K562 (cell line): ENCODE measurements around the gene CDH3. TPM values are rescaled to one million over a fixed set of nuclear protein-coding genes. Genes with fewer than 3 reads are reported as not detected.

Experiments used
- ATAC-seq: fragments of 200-7000 bp; cut with Tn5 transposase; 3 replicates; pipeline ENCODE4 v1.9.1; 2020; ENCODE audit warnings: moderate library complexity
- Bru-seq: library from RNA; stranded (reverse); fragments of 400-500 nt; gene quantifications from one replicate; lab custom pipeline; 2021; lab: Mats Ljungman, UMichigan
- BruChase-seq, 2 experiments: library from RNA; stranded (reverse); fragments of 400-500 nt; gene quantifications; one replicate each; lab custom pipeline; 2021; lab: Mats Ljungman, UMichigan
- BruUV-seq: library from RNA; stranded (reverse); fragments of 400-500 nt; replicated peaks from 2 replicates; lab custom pipeline; 2021; lab: Mats Ljungman, UMichigan
- CTCF ChIA-PET: fragments of 300-600 bp; formaldehyde crosslinking; extraction: SDS; loops from one replicate; lab custom pipeline; 2021; ENCODE audit warnings: low intra/inter-chr PET ratio; lab: Yijun Ruan, JAX
- POLR2A ChIA-PET: fragments of 300-600, 350-650 bp; sonication (Branson Sonifier 250); formaldehyde crosslinking; extraction: SDS; loops from one replicate; lab custom pipeline; 2021; ENCODE audit warnings: antibody characterized with exemption, inconsistent platforms; lab: Yijun Ruan, JAX
- DNase-seq, 4 experiments: peaks; one replicate each; pipeline versions ENCODE4 v3.0.0 to v3.0.0-alpha.2; 2011 to 2018; ENCODE audit warnings: low spot score in 3 of 4, mixed read lengths in 3 of 4; ENCODE audit errors: extremely low read depth in 1 of 4
- FAIRE-seq: peaks from 2 replicates; lab custom pipeline; 2011; peaks lifted over from hg19 to GRCh38; lab: Jason Lieb, UNC
- H2AFZ ChIP-seq: 2 replicates; pipeline ENCODE4 v1.6.0; 2011; ENCODE audit warnings: low read depth, low read length, control low read depth, inconsistent platforms
- H3K27ac ChIP-seq: fragments of 200-600 bp; 3 replicates; pipeline ENCODE4 v1.8.0; 2011; ENCODE audit warnings: low read depth, mild to moderate bottlenecking, control low read depth, inconsistent platforms, low read length, moderate library complexity, mixed read lengths; ENCODE audit errors: extremely low read depth
- H3K27me3 ChIP-seq, 2 experiments: fragments of 300-600 bp in 1 of 2; 2 replicates in 1 of 2; 3 replicates in 1 of 2; pipeline versions ENCODE4 v1.6.0 to v1.8.0; 2011; ENCODE audit warnings: inconsistent platforms in 2 of 2, low read length in 2 of 2, mild to moderate bottlenecking in 1 of 2, mixed read lengths in 1 of 2, moderate library complexity in 1 of 2; ENCODE audit not compliant: control insufficient read depth in 2 of 2, insufficient read depth in 2 of 2
- H3K36me3 ChIP-seq: fragments of 300-600 bp; 3 replicates; pipeline ENCODE4 v1.8.0; 2011; ENCODE audit warnings: mild to moderate bottlenecking, low read length, inconsistent platforms; ENCODE audit not compliant: control insufficient read depth, insufficient read depth
- H3K4me1 ChIP-seq, 2 experiments: fragments of 200-600 bp in 1 of 2; replicated peaks in 1 of 2; 2 replicates in 1 of 2; 3 replicates in 1 of 2; pipeline versions ENCODE4 v1.5.1 to v1.8.0; 2011; ENCODE audit warnings: inconsistent platforms in 2 of 2, low read length in 2 of 2, mild to moderate bottlenecking in 1 of 2, mixed read lengths in 1 of 2, moderate library complexity in 1 of 2; ENCODE audit not compliant: control insufficient read depth in 2 of 2, insufficient read depth in 2 of 2
- H3K4me2 ChIP-seq: 2 replicates; pipeline ENCODE4 v1.6.1; 2011; ENCODE audit warnings: low read length, control low read depth, inconsistent platforms, mixed read lengths; ENCODE audit not compliant: insufficient read depth
- H3K4me3 ChIP-seq: fragments of 200-600 bp; sonication (generic), shearing (Covaris generic); 2 replicates; pipeline ENCODE4 v1.5.1; 2016; ENCODE audit warnings: control low read depth, inconsistent platforms
- H3K79me2 ChIP-seq: fragments of 200-600 bp; 3 replicates; pipeline ENCODE4 v1.8.0; 2011; ENCODE audit warnings: low read length, inconsistent platforms; ENCODE audit not compliant: control insufficient read depth, insufficient read depth
- H3K9ac ChIP-seq, 2 experiments: 2 replicates each; pipeline versions ENCODE4 v1.6.0 to v1.6.1; 2011; ENCODE audit warnings: low read depth in 2 of 2, low read length in 2 of 2, control low read depth in 1 of 2, inconsistent platforms in 1 of 2, mild to moderate bottlenecking in 1 of 2, mixed read lengths in 1 of 2; ENCODE audit not compliant: insufficient read depth in 1 of 2
- H3K9me1 ChIP-seq: one replicate; pipeline ENCODE4 v1.6.0; 2011; ENCODE audit warnings: inconsistent platforms, mild to moderate bottlenecking, low read length, moderate library complexity; ENCODE audit not compliant: control insufficient read depth, insufficient read depth
- H3K9me3 ChIP-seq: replicated peaks from 2 replicates; pipeline ENCODE4 v1.5.1; 2011; ENCODE audit warnings: low read depth, low read length, inconsistent platforms; ENCODE audit not compliant: control insufficient read depth, insufficient read depth
- H4K20me1 ChIP-seq: replicated peaks from 2 replicates; pipeline ENCODE4 v1.6.1; 2011; ENCODE audit warnings: low read length, inconsistent platforms, mixed read lengths; ENCODE audit not compliant: control insufficient read depth, insufficient read depth
- NFYB ChIP-seq: IDR thresholded peaks from 2 replicates; pipeline ENCODE4 v1.6.1; 2011; ENCODE audit warnings: mild to moderate bottlenecking, moderate library complexity; ENCODE audit not compliant: insufficient read length; ENCODE audit errors: extremely low read depth
- SIN3A ChIP-seq, 2 experiments: fragments of 150-350 bp in 1 of 2; IDR thresholded peaks; 2 replicates each; pipeline ENCODE4 v1.6.1; 2011 to 2016; ENCODE audit warnings: borderline replicate concordance in 2 of 2, low read depth in 2 of 2, low read length in 2 of 2, mild to moderate bottlenecking in 2 of 2, moderate library complexity in 2 of 2; ENCODE audit not compliant: control insufficient read depth in 1 of 2
- ZNF174 ChIP-seq: fragments of 250-450 bp; sonication (Bioruptor Pico); IDR thresholded peaks from 2 replicates; pipeline ENCODE4 v1.4.0; 2020; ENCODE audit warnings: mild to moderate bottlenecking
- WGBS: fragments of 100-300 bp; shearing (Covaris generic); methylation state at CpG from one replicate; pipeline ENCODE4 v1.1.6; 2016; ENCODE audit warnings: low coverage, mixed read lengths; ENCODE audit not compliant: insufficient coverage; ENCODE audit errors: missing lambda C conversion rate; 5-methylcytosine and 5-hydroxymethylcytosine counted together
- in situ Hi-C: fragments of 300-500 bp; cut with MboI; formaldehyde crosslinking; loops from 4 replicates; pipeline ENCODE4 v1.15.0; 2018; ENCODE audit warnings: inconsistent platforms, mixed read lengths
- intact Hi-C: fragments of 100-400 bp; cut with micrococcal nuclease; formaldehyde crosslinking; loops from 2 replicates; pipeline ENCODE4 v1.14.2; 2022
- long read RNA-seq, 3 experiments: library from polyadenylated mRNA in 2 of 3; library from RNA in 1 of 3; unstranded in 2 of 3; stranded (forward) in 1 of 3; transcript quantifications; one replicate each; pipeline ENCODE4 v2.0.0, GENCODE V29; 2019 to 2022
- polyA minus RNA-seq, 3 experiments: library from RNA; depleted of rRNA, polyadenylated mRNA; stranded (reverse); fragments of >200 nt; gene quantifications; 2 replicates each; pipeline ENCODE4 v1.2.3, GENCODE V29; 2011
- polyA plus RNA-seq, 8 experiments: library from polyadenylated mRNA; depleted of rRNA in 4 of 8; stranded (reverse) in 5 of 8; unstranded in 3 of 8; fragments of >200 nt; fragmentation: Nextera tagmentation in 2 of 8; fragmentation: Illumina TruSeq in 1 of 8; extraction: Ambion mirVana in 2 of 8; extraction: Trizol in 1 of 8; gene quantifications; 2 replicates each; pipeline versions ENCODE4 v1.2.1 to v1.2.3, GENCODE V29; 2011 to 2014; ENCODE audit warnings: inconsistent platforms in 1 of 8, missing spikeins in 1 of 8
- total RNA-seq, 7 experiments: library from RNA; depleted of rRNA in 6 of 7; stranded (reverse); fragments of >200 nt in 6 of 7; fragmentation: Illumina TruSeq in 2 of 7; extraction: Trizol in 2 of 7; gene quantifications; 2 replicates each; pipeline versions ENCODE4 v1.2.1 to v1.2.3, GENCODE V29; 2011 to 2021; ENCODE audit warnings: low replicate concordance in 1 of 7
- TF ChIP-seq, protein P1 (sequence below): fragments of 450-650 bp; formaldehyde crosslinking; IDR thresholded peaks from 2 replicates; pipeline ENCODE4 v1.4.0; 2020; ENCODE audit warnings: mild to moderate bottlenecking, moderate library complexity

CDH3 gene
- total RNA-seq (2011; cell fraction: chromatin; rRNA removed; ENCODE audit: low replicate concordance) = not detected in 2 replicates
- total RNA-seq (2011; cell fraction: nucleolus; rRNA removed) = not detected in 2 replicates
- total RNA-seq (2011; cell fraction: nucleoplasm; rRNA removed) = not detected in 2 replicates
- total RNA-seq (2014; rRNA removed) (not detected in 2 replicates), total RNA-seq (2014; rRNA removed; fragmentation: Illumina TruSeq; extraction: Trizol) (not detected in 2 replicates), total RNA-seq (2015; rRNA removed; fragmentation: Illumina TruSeq; extraction: Trizol) (not detected in 2 replicates), total RNA-seq (2021) (0.09 and 0.16 TPM in 2 replicates), polyA plus RNA-seq (2011; rRNA removed) (0.06 TPM in 1 of 2 replicates, not detected in the other), polyA plus RNA-seq (2014; fragmentation: Illumina TruSeq; extraction: Trizol) (not detected in 2 replicates), polyA plus RNA-seq (2014; fragmentation: Nextera tagmentation; extraction: Ambion mirVana) (not detected), polyA plus RNA-seq (2014; rRNA removed) (not detected in 2 replicates), polyA minus RNA-seq (2011; rRNA and poly(A)+ RNA removed) (not detected in 2 replicates), Bru-seq, nascent RNA (not detected), BruChase-seq, experiment 1, labeled RNA remaining after a 2-hour chase (percentile 4 among the genes with signal in this experiment), BruChase-seq, experiment 2, labeled RNA remaining after a 6-hour chase (percentile 13 among the genes with signal in this experiment)
- polyA plus RNA-seq (2011; cell fraction: cytosol; rRNA removed) = not detected in 2 replicates
- not detected in 2 replicates for polyA plus RNA-seq (2011; cell fraction: nucleus; rRNA removed)
- not detected in 2 replicates for polyA plus RNA-seq (2012)
- not detected in 2 replicates for polyA minus RNA-seq (2011; cell fraction: cytosol; rRNA and poly(A)+ RNA removed)
- not detected in 2 replicates for polyA minus RNA-seq (2011; cell fraction: nucleus; rRNA and poly(A)+ RNA removed)
- long read RNA-seq, experiment 1 = 0 reads
- long read RNA-seq, experiment 2 = 0 reads
- long read RNA-seq, experiment 3 = 0 reads

DNA sequence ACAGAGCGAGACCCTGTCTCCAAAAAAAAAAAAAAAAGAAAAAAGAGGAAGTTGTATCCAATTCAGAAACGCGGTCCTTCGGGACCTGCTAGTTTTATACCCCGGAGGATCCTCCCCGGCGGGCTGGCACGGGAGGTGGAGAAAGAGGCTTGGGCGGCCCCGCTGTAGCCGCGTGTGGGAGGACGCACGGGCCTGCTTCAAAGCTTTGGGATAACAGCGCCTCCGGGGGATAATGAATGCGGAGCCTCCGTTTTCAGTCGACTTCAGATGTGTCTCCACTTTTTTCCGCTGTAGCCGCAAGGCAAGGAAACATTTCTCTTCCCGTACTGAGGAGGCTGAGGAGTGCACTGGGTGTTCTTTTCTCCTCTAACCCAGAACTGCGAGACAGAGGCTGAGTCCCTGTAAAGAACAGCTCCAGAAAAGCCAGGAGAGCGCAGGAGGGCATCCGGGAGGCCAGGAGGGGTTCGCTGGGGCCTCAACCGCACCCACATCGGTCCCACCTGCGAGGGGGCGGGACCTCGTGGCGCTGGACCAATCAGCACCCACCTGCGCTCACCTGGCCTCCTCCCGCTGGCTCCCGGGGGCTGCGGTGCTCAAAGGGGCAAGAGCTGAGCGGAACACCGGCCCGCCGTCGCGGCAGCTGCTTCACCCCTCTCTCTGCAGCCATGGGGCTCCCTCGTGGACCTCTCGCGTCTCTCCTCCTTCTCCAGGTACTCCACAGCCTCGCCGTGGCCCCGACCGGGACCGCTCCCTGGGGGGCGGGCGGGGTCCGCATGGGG is at the start of gene CDH3:
Gene CDH3, plus strand, starts transcription at position 596 of the 779 bp plus-strand sequence. Its CDS starts 70 bp downstream, at position 666.
- no peak within 1 kb of the TSS for H3K4me3 ChIP-seq
- no peaks in the 10 kb centered on the region for H3K9me3 ChIP-seq
- CTCF ChIA-PET = no interaction called here
- TF ChIP-seq, protein P1, sequence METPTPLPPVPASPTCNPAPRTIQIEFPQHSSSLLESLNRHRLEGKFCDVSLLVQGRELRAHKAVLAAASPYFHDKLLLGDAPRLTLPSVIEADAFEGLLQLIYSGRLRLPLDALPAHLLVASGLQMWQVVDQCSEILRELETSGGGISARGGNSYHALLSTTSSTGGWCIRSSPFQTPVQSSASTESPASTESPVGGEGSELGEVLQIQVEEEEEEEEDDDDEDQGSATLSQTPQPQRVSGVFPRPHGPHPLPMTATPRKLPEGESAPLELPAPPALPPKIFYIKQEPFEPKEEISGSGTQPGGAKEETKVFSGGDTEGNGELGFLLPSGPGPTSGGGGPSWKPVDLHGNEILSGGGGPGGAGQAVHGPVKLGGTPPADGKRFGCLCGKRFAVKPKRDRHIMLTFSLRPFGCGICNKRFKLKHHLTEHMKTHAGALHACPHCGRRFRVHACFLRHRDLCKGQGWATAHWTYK (CRISPR knock-in tag) = no peak
- TF ChIP-seq SIN3A (IDR thresholded peaks at IDR 0.05; ENCODE audit: borderline replicate concordance in 2 of 2, control insufficient read depth in 1 of 2, low read depth in 2 of 2, low read length in 2 of 2) (no peak), ZNF174 (CRISPR knock-in tag) (no peak), NFYB (peak; percentile 15)
- TF ChIP-seq, all 486 proteins: peak for 1
- H3K9ac ChIP-seq = no peak within 1 kb of the TSS
- peaks cover 44 to 71% of the 10 kb centered on the region in 2 experiments for H3K27me3 ChIP-seq
- POLR2A ChIA-PET = interaction anchor here (0.7 to 1.3 kb wide), 3 partner anchors 15 to 42 kb away, joined by 3 to 5 read pairs (median 3); no protein-coding TSS in a partner anchor
- H3K27ac ChIP-seq = no peak within 1 kb of the TSS
- no peaks in the 10 kb centered on the region for H3K9me1 ChIP-seq
- no TSS peak for BruUV-seq
- no peaks in the 10 kb centered on the region for H3K79me2 ChIP-seq
- peaks cover 0 to 24% of the 10 kb centered on the region in 2 experiments; a peak in 1 of 5 replicates for H3K4me1 ChIP-seq
- H3K36me3 ChIP-seq = no peaks in the 10 kb centered on the region
- FAIRE-seq = no peak
- in situ Hi-C loops (no loop called here), intact Hi-C loops (no loop called here)
- no peak within 1 kb of the TSS for H3K4me2 ChIP-seq
- H2AFZ ChIP-seq = no peak within 1 kb of the TSS
- ATAC-seq = no peak
- DNase-seq = peak in 2 of 4 experiments; percentile 25 to 29
- 11% methylated on average over 35 of the region's 53 CpGs for WGBS
- no peaks in the 10 kb centered on the region for H4K20me1 ChIP-seq
